NCI-H510A treated with DMSO at 0.1 percent for 48 hours (cell line): ENCODE data around the gene FAM184B.
"Not testable (repeated sequence)": the region's sequence is repeated elsewhere in the genome, so short reads cannot be mapped to it uniquely, and the experiment has no call there.

ENCODE experiments used
- DNase-seq: peaks from one replicate; lab custom pipeline; 2025; lab: John Stamatoyannopoulos, UW

The FAM184B gene

GRCh38 chr4:17682222-17682566, 99.2 kb downstream of the FAM184B start:
- DNase-seq = no peak

- no peak for DNase-seq
These were observed 99.9 kb downstream of the FAM184B start for GRCh38 chr4:17681281-17682221.

- no peak for DNase-seq
These were observed 100.7 kb downstream of the FAM184B start for GRCh38 chr4:17680559-17681280.

- no peak for DNase-seq
These were observed 111.0 kb downstream of the FAM184B start for GRCh38 chr4:17670423-17670822.

- peak; percentile 81 for DNase-seq
These were observed 113.7 kb downstream of the FAM184B start for GRCh38 chr4:17667653-17668201.

GRCh38 chr4:17667253-17667652, 114.2 kb downstream of the FAM184B start:
- DNase-seq = no peak

GRCh38 chr4:17665852-17666251, 115.6 kb downstream of the FAM184B start:
- no peak for DNase-seq

- no peak for DNase-seq
These were observed 116.1 kb downstream of the FAM184B start for GRCh38 chr4:17665346-17665745.

GRCh38 chr4:17664755-17665154, 116.7 kb downstream of the FAM184B start:
- DNase-seq = no peak

- no peak for DNase-seq
These were observed 118.7 kb downstream of the FAM184B start for GRCh38 chr4:17662694-17663093.

- DNase-seq = not testable (repeated sequence)
These were observed 122.2 kb downstream of the FAM184B start for GRCh38 chr4:17659196-17659595.

- DNase-seq = no peak
These were observed 123.6 kb downstream of the FAM184B start for GRCh38 chr4:17657849-17658248.

- no peak for DNase-seq
These were observed 124.3 kb downstream of the FAM184B start for GRCh38 chr4:17657090-17657489.

- DNase-seq = no peak
These were observed 126.7 kb downstream of the FAM184B start for GRCh38 chr4:17654701-17655100.

GRCh38 chr4:17650406-17650805, 131.0 kb downstream of the FAM184B start:
- no peak for DNase-seq

GRCh38 chr4:17647927-17648326, 133.5 kb downstream of the FAM184B start:
- DNase-seq = no peak

- no peak for DNase-seq
These were observed 134.1 kb downstream of the FAM184B start for GRCh38 chr4:17647176-17647806.

GRCh38 chr4:17646693-17647092, 134.7 kb downstream of the FAM184B start:
- no peak for DNase-seq

GRCh38 chr4:17642398-17642783, 139.0 kb downstream of the FAM184B start:
- no peak for DNase-seq

GRCh38 chr4:17639136-17639535, 142.3 kb downstream of the FAM184B start:
- DNase-seq = no peak

GRCh38 chr4:17636696-17637622, 144.5 kb downstream of the FAM184B start:
- peak; percentile 62 for DNase-seq
